Activated naive CD4-positive, alpha-beta T cell treated with anti-CD3 and anti-CD28 coated beads, Interleukin-2, amount 50 U/mL, for 72 hours (primary cell): ENCODE data around the gene C14orf119. TPM values are rescaled to one million over a fixed set of nuclear protein-coding genes. Genes with fewer than 3 reads are reported as not detected.
A peak's percentile ranks its signal among the peaks of the same experiment; 100 is the strongest.

Experiments used
- ATAC-seq, 2 donors: fragments of 150-1000 bp; cut with Tn5 transposase; 2 replicates each; pipeline ENCODE4 v1.10.0; 2021; ENCODE audit warnings: mild to moderate bottlenecking in 2 of 2, moderate library complexity in 2 of 2
- DNase-seq, 2 donors: peaks; one replicate each; pipeline ENCODE4 v3.0.0; 2021 to 2022; ENCODE audit warnings: low spot score in 2 of 2
- H3K27ac Mint-ChIP-seq, 2 donors: one replicate each; pipeline ENCODE4 v1.8.0; 2022; ENCODE audit warnings: mild to moderate bottlenecking in 2 of 2, mixed read lengths in 2 of 2
- H3K36me3 Mint-ChIP-seq, 2 donors: one replicate each; pipeline ENCODE4 v1.8.0; 2022; ENCODE audit warnings: mixed read lengths in 2 of 2
- H3K9me3 Mint-ChIP-seq, 2 donors: one replicate each; pipeline ENCODE4 v1.8.0; 2022; ENCODE audit warnings: mixed read lengths in 2 of 2
- total RNA-seq, 2 donors: library from RNA; stranded (reverse); gene quantifications; one replicate each; pipeline ENCODE4 v1.2.3, GENCODE V29; 2022

C14orf119 gene
- total RNA-seq, 2 donors from 2014 or later, result 36.5 to 49.1 TPM

DNA sequence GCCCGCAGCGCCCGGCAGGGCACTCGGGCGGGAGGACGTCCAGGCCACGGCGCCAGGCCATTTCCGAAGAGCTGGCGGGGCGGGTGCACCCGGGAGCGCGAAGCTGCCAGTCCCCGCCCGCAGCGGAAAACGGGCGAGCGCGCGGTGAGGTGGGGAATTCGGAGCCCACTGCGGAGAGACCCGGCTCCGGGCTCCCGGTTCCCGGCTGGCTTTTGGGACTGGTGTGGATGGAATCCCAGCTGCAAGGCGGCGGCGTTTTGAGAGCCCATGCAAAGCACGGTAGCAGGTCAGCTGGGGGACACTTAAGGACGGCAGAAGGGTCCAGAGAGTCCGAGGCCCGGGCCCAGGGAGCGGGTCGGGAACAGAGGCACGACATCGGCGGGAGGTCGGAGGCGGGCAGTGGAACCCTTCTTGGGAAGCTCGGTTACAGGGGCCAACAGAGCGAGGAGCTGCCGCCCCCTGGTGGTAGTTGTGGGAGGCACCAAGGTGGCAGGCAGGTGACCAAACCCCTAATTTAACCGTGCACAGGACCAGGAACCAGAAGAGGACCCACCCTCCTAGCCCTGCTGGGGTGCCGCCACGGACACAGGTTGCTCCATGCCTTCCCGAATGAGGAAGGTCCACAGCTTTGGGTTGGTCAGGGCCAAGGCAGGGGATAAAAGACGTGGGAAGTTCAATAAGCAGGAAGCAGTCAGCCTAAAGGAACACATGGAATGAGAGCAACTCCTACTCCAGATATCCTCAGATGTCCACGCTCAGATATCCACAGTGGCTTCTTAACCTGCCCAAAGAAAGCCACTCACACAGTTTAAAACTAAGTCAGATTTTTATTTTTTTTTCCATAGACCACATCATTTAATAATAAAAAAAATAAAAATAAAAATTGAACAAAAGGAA, 37.3 kb upstream of the C14orf119 start:
- Mint-ChIP-seq H3K9me3 (no peaks in the 10 kb centered on the region), H3K36me3 (peaks cover 0 to 6% of the 10 kb centered on the region in 2 donors), H3K27ac (peak overlapping the region in 1 of 2 donors; percentile 81)
- DNase-seq, result peak; percentile 87 to 90
- ATAC-seq, result peak; percentile 73 to 75

DNA sequence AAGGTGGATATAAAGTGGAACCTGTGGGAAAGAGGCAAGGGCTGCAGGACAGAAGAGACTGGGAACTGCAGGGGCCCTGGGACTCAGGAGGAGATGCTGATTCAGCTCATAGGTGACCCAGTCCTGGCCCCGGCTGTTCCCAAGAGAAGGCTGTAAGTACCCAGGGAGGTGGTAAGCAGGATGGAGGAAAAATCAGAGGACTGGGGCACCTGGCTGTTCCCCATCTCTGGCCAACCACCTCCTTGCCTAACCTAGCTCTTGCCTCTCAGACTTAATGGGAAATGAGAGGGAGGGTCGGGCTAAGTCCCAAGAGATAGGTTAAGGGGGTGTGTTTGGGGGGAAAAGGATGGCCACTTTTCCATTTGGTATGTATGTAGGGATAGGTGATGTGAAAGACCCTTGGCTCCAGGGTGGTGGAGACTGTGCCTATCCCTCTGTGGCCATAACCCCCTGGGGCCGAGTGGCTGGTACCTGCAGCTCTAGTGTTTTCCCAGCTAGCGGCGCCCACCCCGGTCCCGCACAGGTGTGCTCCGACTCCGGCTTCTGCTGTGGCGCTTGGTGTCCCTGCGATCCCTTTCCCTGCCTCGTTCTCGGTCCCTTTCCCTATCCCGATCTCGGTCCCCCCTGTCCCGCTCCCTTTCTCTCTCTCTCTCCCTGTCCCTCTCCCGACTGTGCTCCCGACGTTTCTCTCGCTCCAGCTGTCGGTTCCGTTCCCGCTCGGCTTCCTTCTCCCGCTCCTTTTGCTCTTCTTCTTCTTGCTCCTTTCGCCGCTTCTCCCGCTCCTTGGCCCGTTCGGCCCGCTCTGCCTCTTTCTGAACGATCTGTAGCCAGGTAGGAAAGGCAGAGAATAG, 36.4 kb upstream of the C14orf119 start:
- Mint-ChIP-seq H3K9me3 (no peaks in the 10 kb centered on the region), H3K36me3 (peaks cover 4 to 11% of the 10 kb centered on the region in 2 donors), H3K27ac (peak overlapping the region in 1 of 2 donors; percentile 75)
- DNase-seq (no peak), ATAC-seq (no peak)

- peaks cover 11 to 20% of the 10 kb centered on the region in 2 donors for H3K36me3 Mint-ChIP-seq
- ATAC-seq, result no peak
- no peak overlapping the region for H3K27ac Mint-ChIP-seq
- no peak for DNase-seq
- H3K9me3 Mint-ChIP-seq, result no peaks in the 10 kb centered on the region
Measured at GRCh38 chr14:23060536-23061260, 34.6 kb upstream of the C14orf119 start.

GRCh38 chr14:23062002-23062401, 33.3 kb upstream of the C14orf119 start:
- H3K27ac Mint-ChIP-seq, result peak overlapping the region in 1 of 2 donors; percentile 88
- DNase-seq (no peak), ATAC-seq (no peak)
- H3K36me3 Mint-ChIP-seq, result peaks cover 17 to 29% of the 10 kb centered on the region in 2 donors
- no peaks in the 10 kb centered on the region for H3K9me3 Mint-ChIP-seq

- Mint-ChIP-seq H3K27ac (peak overlapping the region; percentile 13 to 52), H3K9me3 (no peaks in the 10 kb centered on the region)
Measured at GRCh38 chr14:23063601-23064000, 31.7 kb upstream of the C14orf119 start.

DNA sequence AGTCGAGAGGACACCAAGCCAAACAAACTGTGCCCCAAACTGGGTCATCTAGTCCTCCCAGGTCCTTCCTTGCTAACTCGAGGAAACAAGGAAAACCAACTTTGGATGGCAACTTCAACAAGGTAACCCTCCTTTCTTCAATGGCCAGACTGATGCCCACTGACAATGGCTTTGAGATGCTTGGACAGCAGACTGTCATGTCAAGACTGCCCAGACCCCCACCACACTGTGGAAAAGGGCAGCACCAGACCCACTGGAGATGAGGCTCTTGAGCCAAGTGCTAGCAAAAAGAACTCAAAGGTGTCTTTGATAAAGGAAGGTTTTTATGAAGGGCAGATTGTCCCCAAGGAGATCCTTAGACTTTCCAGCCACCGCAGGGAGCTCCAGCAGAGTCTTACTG, 28.9 kb upstream of the C14orf119 start:
- H3K27ac Mint-ChIP-seq, result peak overlapping the region; percentile 30 to 88

More at GRCh38 chr14:23063601-23064000, 31.7 kb upstream of the C14orf119 start:
- DNase-seq (no peak), ATAC-seq (no peak)
- H3K36me3 Mint-ChIP-seq, result peaks cover 17 to 29% of the 10 kb centered on the region in 2 donors

GRCh38 chr14:23066855-23067744, 28.2 kb upstream of the C14orf119 start:
- ATAC-seq (no peak), DNase-seq (no peak)
- peak overlapping the region in 1 of 2 donors; percentile 88 for H3K27ac Mint-ChIP-seq
- H3K36me3 Mint-ChIP-seq, result peaks cover 29 to 36% of the 10 kb centered on the region in 2 donors
- no peaks in the 10 kb centered on the region for H3K9me3 Mint-ChIP-seq

More for the DNA sequence above, 28.9 kb upstream of the C14orf119 start:
- ATAC-seq (no peak), DNase-seq (no peak)
- no peaks in the 10 kb centered on the region for H3K9me3 Mint-ChIP-seq
- H3K36me3 Mint-ChIP-seq, result peaks cover 29% of the 10 kb centered on the region in 2 donors

DNA sequence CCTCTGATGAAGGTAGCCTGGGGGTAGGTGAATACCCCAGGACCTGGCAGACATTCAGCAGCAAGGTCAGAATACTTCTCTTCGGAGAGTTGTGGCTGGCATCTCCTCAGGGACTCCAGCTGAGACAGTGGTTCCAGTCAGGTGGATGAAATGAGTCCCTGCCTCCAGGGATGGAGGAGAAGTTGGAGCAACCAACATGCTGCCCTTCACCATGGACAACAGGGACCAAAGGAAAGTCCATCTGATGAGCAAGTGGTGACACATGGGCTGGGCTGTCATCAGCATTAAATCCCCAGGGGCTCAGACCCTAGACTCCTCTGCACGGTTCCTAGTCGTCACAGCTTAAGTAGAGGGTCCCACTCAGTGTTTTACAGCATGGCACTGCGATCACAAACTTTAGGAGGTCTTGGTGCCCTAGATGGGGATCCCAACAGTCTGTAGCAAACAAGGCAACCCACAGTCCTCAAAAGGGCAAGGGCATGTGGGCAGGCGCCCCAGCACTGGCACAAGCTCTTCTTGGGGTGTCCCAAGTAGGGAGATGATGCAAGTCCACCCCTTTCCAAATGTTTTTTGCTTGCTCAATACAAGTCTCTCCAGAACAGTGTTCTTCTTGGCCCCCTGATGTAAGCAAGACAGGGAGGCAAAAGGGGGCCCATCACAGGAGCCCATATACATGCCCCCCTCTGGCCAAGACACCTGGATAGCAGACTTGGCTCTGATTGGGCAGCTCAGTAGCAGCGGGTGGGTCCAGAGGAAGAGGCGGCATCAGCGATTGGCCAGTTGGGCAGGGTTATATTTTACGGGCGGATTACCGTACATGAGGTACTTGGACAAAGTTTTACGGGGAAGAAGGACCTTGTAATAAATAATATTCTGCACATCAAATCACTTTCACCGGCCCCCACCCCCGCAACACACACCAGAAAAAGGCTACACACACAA, 27.2 kb upstream of the C14orf119 start:
- H3K9me3 Mint-ChIP-seq, result no peaks in the 10 kb centered on the region
- no peak for DNase-seq
- ATAC-seq, result no peak
- H3K27ac Mint-ChIP-seq, result peak overlapping the region in 1 of 2 donors; percentile 68
- H3K36me3 Mint-ChIP-seq, result peaks cover 23 to 37% of the 10 kb centered on the region in 2 donors

DNA sequence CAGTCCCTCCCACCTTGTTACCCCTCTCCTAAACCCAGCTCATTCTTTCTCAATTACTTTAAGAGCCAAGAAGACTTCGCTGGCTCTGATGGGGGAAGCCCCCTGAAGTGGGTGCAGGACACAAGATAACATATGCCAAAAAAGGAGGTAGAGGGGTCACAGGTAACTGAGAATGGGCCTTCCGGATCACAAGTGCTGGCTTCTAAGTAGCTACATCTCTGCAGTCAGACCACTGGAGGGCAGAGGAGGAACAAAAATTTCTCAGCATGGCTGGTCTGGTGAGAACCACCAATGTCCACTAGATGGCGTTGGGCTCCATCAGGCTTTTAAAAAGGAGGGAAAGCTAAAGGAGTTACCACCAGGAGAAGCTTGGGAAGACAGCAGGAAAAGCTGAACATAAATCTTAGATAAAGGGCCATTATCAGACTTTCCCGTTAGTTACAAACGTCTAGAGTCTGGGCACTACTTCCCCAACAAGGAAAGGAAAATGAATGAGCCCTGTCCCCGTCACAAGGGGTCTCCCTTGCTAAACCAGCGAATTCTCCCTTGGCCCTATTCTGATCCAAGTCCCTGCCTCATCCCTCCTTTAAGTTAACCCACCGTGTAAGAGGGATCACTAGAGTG, 26.4 kb upstream of the C14orf119 start:
- ATAC-seq (peak; percentile 75 to 78), DNase-seq (peak in 1 of 2 donors; percentile 74)
- H3K36me3 Mint-ChIP-seq, result peaks cover 17 to 33% of the 10 kb centered on the region in 2 donors
- peak overlapping the region; percentile 68 to 79 for H3K27ac Mint-ChIP-seq
- no peaks in the 10 kb centered on the region for H3K9me3 Mint-ChIP-seq

DNA sequence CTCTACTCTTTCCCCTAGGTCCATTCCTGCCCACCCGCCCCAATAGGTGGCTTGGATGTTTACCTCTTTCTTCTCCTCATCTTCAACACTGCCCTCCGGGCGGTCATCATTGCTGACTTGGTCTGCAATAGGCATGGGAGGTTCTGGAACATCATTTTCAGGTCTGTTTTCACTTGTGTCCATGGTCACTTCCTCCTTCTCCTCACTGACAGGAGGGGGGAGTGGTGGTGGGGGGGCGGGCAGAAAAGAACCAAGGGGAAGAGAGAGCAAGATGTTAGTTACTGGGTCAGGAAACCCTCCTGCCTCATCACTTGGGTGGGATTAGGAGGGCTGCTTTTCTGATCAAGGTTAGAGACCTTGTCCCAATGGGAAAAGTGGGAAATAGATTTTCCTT, 25.9 kb upstream of the C14orf119 start:
- H3K27ac Mint-ChIP-seq, result peak overlapping the region; percentile 68 to 79
- ATAC-seq (no peak), DNase-seq (no peak)
- H3K36me3 Mint-ChIP-seq, result peaks cover 12 to 30% of the 10 kb centered on the region in 2 donors
- no peaks in the 10 kb centered on the region for H3K9me3 Mint-ChIP-seq

GRCh38 chr14:23070262-23071129, 24.8 kb upstream of the C14orf119 start:
- H3K27ac Mint-ChIP-seq, result peak overlapping the region; percentile 88 to 98
- no peak for ATAC-seq
- no peaks in the 10 kb centered on the region for H3K9me3 Mint-ChIP-seq
- peaks cover 11 to 33% of the 10 kb centered on the region in 2 donors for H3K36me3 Mint-ChIP-seq
- DNase-seq, result no peak

DNA sequence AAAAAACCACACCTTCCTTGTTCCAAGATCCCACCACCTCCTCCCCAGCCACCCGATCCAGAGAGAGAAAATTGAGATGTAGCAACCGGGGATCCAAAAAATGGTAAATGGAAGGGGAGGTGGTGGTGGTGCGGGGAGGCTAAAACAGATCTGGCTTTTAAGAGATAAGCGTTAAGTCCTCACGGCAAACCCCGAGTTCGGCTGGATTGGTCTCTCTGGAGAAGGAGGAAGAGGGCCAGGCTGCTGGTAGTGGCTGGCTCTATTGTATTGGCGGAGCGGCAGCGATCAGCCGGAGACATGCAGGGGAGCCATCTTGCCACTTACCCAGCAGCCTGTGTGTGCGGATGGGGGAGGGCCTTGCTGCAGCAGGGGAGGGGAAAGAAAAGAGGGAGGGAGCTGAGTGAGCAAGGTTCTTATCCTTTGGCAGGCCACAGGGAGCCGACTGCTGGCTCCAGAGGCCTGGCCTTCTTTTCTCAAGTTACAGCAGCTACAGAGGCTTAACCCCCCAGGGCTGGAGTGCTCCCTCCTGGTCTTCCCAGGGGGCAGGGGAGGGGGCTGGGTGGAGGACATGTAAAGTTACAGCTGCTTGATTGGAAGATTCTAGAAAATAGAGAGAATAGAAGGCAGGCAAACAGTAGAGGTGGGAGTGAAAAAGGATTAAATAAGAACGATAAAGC, 23.9 kb upstream of the C14orf119 start:
- ATAC-seq, result peak; percentile 92 to 96
- H3K36me3 Mint-ChIP-seq, result peaks cover 3 to 27% of the 10 kb centered on the region in 2 donors
- no peaks in the 10 kb centered on the region for H3K9me3 Mint-ChIP-seq
- DNase-seq, result peak; percentile 74 to 78
- peak overlapping the region; percentile 88 to 98 for H3K27ac Mint-ChIP-seq
